Endothelial cell of umbilical vein (primary cell): ENCODE data around the gene TFIP11. TPM values are rescaled to one million over a fixed set of nuclear protein-coding genes. Genes with fewer than 3 reads are reported as not detected.
A peak's percentile ranks its signal among the peaks of the same experiment; 100 is the strongest.

Source experiments
- BruUV-seq: library from RNA; stranded (reverse); fragments of 400-500 nt; replicated peaks from 2 replicates; lab custom pipeline; 2021; lab: Mats Ljungman, UMichigan
- CTCF ChIA-PET: fragments of 300-600, 350-600 bp; sonication (Branson Sonifier 250); formaldehyde crosslinking; loops from one replicate; lab custom pipeline; 2021; ENCODE audit warnings: antibody characterized with exemption, inconsistent platforms; lab: Charles Lee
- POLR2A ChIA-PET: fragments of 300-600, 350-600 bp; sonication (Branson Sonifier 250); formaldehyde crosslinking; loops from one replicate; lab custom pipeline; 2021; ENCODE audit warnings: antibody characterized with exemption, inconsistent platforms; lab: Charles Lee
- DNase-seq: peaks from one replicate; pipeline ENCODE4 v3.0.0-alpha.2; 2011; ENCODE audit warnings: low read depth, low spot score
- FAIRE-seq: peaks from 2 replicates; lab custom pipeline; 2011; peaks lifted over from hg19 to GRCh38; lab: Jason Lieb, UNC
- H2AFZ ChIP-seq: 2 replicates; pipeline ENCODE4 v1.6.0; 2012; ENCODE audit warnings: low read depth, low read length, control low read depth, inconsistent platforms
- H3K27ac ChIP-seq: 2 replicates; pipeline ENCODE4 v1.5.1; 2011; ENCODE audit warnings: low read depth, mild to moderate bottlenecking, control low read depth, low read length, moderate library complexity; ENCODE audit not compliant: insufficient read depth
- H3K27me3 ChIP-seq, 2 experiments: 2 replicates each; pipeline versions ENCODE4 v1.6.0 to v1.6.1; 2011; ENCODE audit warnings: low read length in 2 of 2, mixed read lengths in 1 of 2; ENCODE audit not compliant: control insufficient read depth in 2 of 2, insufficient read depth in 2 of 2
- H3K36me3 ChIP-seq, 2 experiments: 2 replicates in 1 of 2; 3 replicates in 1 of 2; pipeline ENCODE4 v1.5.1; 2011; ENCODE audit warnings: low read length in 2 of 2, mild to moderate bottlenecking in 1 of 2, moderate library complexity in 1 of 2; ENCODE audit not compliant: control insufficient read depth in 2 of 2, insufficient read depth in 2 of 2; ENCODE audit errors: extremely low read depth in 1 of 2
- H3K4me1 ChIP-seq: 3 replicates; pipeline ENCODE4 v1.5.1; 2011; ENCODE audit warnings: mild to moderate bottlenecking, low read length; ENCODE audit not compliant: control insufficient read depth, insufficient read depth; ENCODE audit errors: extremely low read depth
- H3K4me2 ChIP-seq: 2 replicates; pipeline ENCODE4 v1.6.1; 2011; ENCODE audit warnings: low read length, control low read depth, mixed read lengths; ENCODE audit not compliant: insufficient read depth
- H3K4me3 ChIP-seq, 3 experiments: fragments of 200-600 bp in 1 of 3; sonication (generic), shearing (Covaris generic) in 1 of 3; replicated peaks in 1 of 3; 2 replicates each; pipeline ENCODE4 v1.5.1; 2011 to 2016; ENCODE audit warnings: control low read depth in 3 of 3, low read length in 3 of 3, mild to moderate bottlenecking in 2 of 3, inconsistent platforms in 1 of 3, low read depth in 1 of 3, moderate library complexity in 1 of 3; ENCODE audit not compliant: insufficient read depth in 1 of 3
- H3K79me2 ChIP-seq: 2 replicates; pipeline ENCODE4 v1.6.0; 2012; ENCODE audit warnings: low read length, inconsistent platforms; ENCODE audit not compliant: control insufficient read depth, insufficient read depth
- H3K9ac ChIP-seq: replicated peaks from 2 replicates; pipeline ENCODE3; 2011; ENCODE audit warnings: low read length, control low read depth; ENCODE audit not compliant: insufficient read depth; ENCODE audit errors: extremely low read depth
- H3K9me1 ChIP-seq: replicated peaks from 3 replicates; pipeline ENCODE4 v1.6.0; 2011; ENCODE audit warnings: mild to moderate bottlenecking, low read length; ENCODE audit not compliant: control insufficient read depth, insufficient read depth; ENCODE audit errors: extremely low read depth
- H3K9me3 ChIP-seq: replicated peaks from 2 replicates; pipeline ENCODE4 v1.5.1; 2012; ENCODE audit warnings: low read length, inconsistent platforms; ENCODE audit not compliant: control insufficient read depth, insufficient read depth
- H4K20me1 ChIP-seq: replicated peaks from 2 replicates; pipeline ENCODE3; 2011; ENCODE audit warnings: mild to moderate bottlenecking, low read length; ENCODE audit not compliant: control insufficient read depth, insufficient read depth; ENCODE audit errors: extremely low read depth
- CTCF ChIP-seq, 2 donors: IDR thresholded peaks; 1 replicate in 1 of 2; 2 replicates in 1 of 2; pipeline ENCODE4 v1.5.1; 2011; ENCODE audit warnings: low read length in 2 of 2, mild to moderate bottlenecking in 2 of 2, moderate library complexity in 2 of 2, control low read depth in 1 of 2, inconsistent platforms in 1 of 2, low read depth in 1 of 2; ENCODE audit not compliant: insufficient read depth in 1 of 2; ENCODE audit errors: extremely low read depth in 1 of 2
- EZH2 ChIP-seq: IDR thresholded peaks from 2 replicates; pipeline ENCODE4 v1.6.1; 2012; ENCODE audit warnings: borderline replicate concordance, low read depth, mild to moderate bottlenecking, moderate library complexity, low read length, inconsistent platforms; ENCODE audit not compliant: severe bottlenecking
- FOS ChIP-seq: IDR thresholded peaks from 2 replicates; pipeline ENCODE4 v1.6.1; 2011; ENCODE audit warnings: mild to moderate bottlenecking, low read length, moderate library complexity, borderline replicate concordance; ENCODE audit not compliant: insufficient read depth
- GATA2 ChIP-seq: IDR thresholded peaks from 2 replicates; pipeline ENCODE4 v1.7.0; 2011; ENCODE audit warnings: low read depth, mild to moderate bottlenecking, moderate library complexity, mixed read lengths, low read length; ENCODE audit not compliant: insufficient read length, insufficient read depth
- JUN ChIP-seq: IDR thresholded peaks from 2 replicates; pipeline ENCODE4 v1.6.1; 2011; ENCODE audit warnings: borderline replicate concordance, low read depth; ENCODE audit not compliant: insufficient read length, insufficient read depth
- MAX ChIP-seq: IDR thresholded peaks from 2 replicates; pipeline ENCODE4 v1.6.1; 2011; ENCODE audit not compliant: insufficient read depth, insufficient read length
- MYC ChIP-seq: IDR thresholded peaks from one replicate; pipeline ENCODE4 v1.6.1; 2011; ENCODE audit warnings: mild to moderate bottlenecking, low read depth, low read length
- POLR2AphosphoS5 ChIP-seq: IDR thresholded peaks from 2 replicates; pipeline ENCODE4 v1.6.1; 2012; ENCODE audit warnings: low read depth, mild to moderate bottlenecking, control low read depth, low read length, moderate library complexity; ENCODE audit not compliant: insufficient read depth
- dilution Hi-C: fragments of 300-500 bp; cut with MboI; formaldehyde crosslinking; loops from one replicate; pipeline ENCODE4 v1.15.0; 2019; ENCODE audit warnings: low sequenced_read_pairs; ENCODE audit not compliant: extremely low pct_ligation_motif_present
- intact Hi-C: fragments of 100-400 bp; cut with micrococcal nuclease; formaldehyde crosslinking; loops from one replicate; pipeline ENCODE4 v1.10.0; 2022
- microRNA counts: library from miRNA; unstranded; fragments of <30 nt; microRNA quantifications from one replicate; lab custom pipeline; 2016
- microRNA-seq: library from miRNA; unstranded; fragments of <30 nt; microRNA quantifications from one replicate; pipeline ENCODE4 v1.2.0, GENCODE V29; 2021; ENCODE audit warnings: borderline number of aligned reads, borderline replicate concordance
- polyA plus RNA-seq, 4 experiments: library from polyadenylated mRNA; depleted of rRNA in 3 of 4; stranded (reverse) in 3 of 4; unstranded in 1 of 4; fragments of >200 nt; gene quantifications; 2 replicates each; pipeline versions ENCODE4 v1.2.1 to v1.2.3, GENCODE V29; 2011 to 2012; ENCODE audit warnings: missing spikeins in 1 of 4
- small RNA-seq: library from RNA; depleted of rRNA; stranded (forward); fragments of <200 nt; gene quantifications from one replicate; pipeline ENCODE3, GENCODE V24; 2012; ENCODE audit warnings: low replicate concordance, low read depth; ENCODE audit not compliant: insufficient read depth, insufficient read length
- total RNA-seq: library from RNA; stranded (reverse); gene quantifications from 2 replicates; pipeline ENCODE4 v1.2.3, GENCODE V29; 2021

The TFIP11 gene
- total and polyA plus RNA-seq, 2 donors (not counting 3 experiments of a cell fraction or from before 2014, with no cell fraction given) = 35.7 to 54.9 TPM

- Histone ChIP-seq H3K27me3 (no peaks in the 10 kb centered on the region), H3K9me3 (no peaks in the 10 kb centered on the region), H3K79me2 (no peaks in the 10 kb centered on the region), H2AFZ (no peak overlapping the region), H3K9ac (no peak overlapping the region), H4K20me1 (no peaks in the 10 kb centered on the region), H3K4me1 (no peaks in the 10 kb centered on the region), H3K36me3 (no peaks in the 10 kb centered on the region), H3K9me1 (no peaks in the 10 kb centered on the region), H3K27ac (no peak overlapping the region), H3K4me3 (no peak overlapping the region), H3K4me2 (no peak overlapping the region)
- DNase-seq (no peak), FAIRE-seq (no peak)
- POLR2A ChIA-PET = no interaction called here
- intact Hi-C loops = no loop called here
- no peak for TF ChIP-seq GATA2
- TF ChIP-seq FOS = no peak
- TF ChIP-seq EZH2 = no peak
- TF ChIP-seq POLR2AphosphoS5 = no peak
- TF ChIP-seq MAX = no peak
- TF ChIP-seq MYC = no peak
- TF ChIP-seq CTCF (IDR thresholded peaks at IDR 0.05; ENCODE audit: extremely low read depth in 1 of 2, insufficient read depth in 1 of 2, low read depth in 1 of 2, low read length in 2 of 2) = no peak
- TF ChIP-seq JUN = no peak
- dilution Hi-C loops = no loop called here
- BruUV-seq = no TSS peak
- CTCF ChIA-PET = interaction anchor here (0.6 to 1.8 kb wide), 4 partner anchors 19 to 1263 kb away, joined by 3 to 6 read pairs (median 3); no protein-coding TSS in a partner anchor
Measured at GRCh38 chr22:26442086-26442756, 70.1 kb downstream of the TFIP11 start.

MicroRNA genes within 50 kb of the gene (microRNA counts, 767-probe panel; counts per million panel counts)
- 723 counts per million, percentile 96 among the panel's probes with 10 or more counts for microRNA hsa-miR-548j (lab: Ali Mortazavi, UCI)

Small RNA genes lying within 50 kb of the gene (microRNA-seq; reads per million reads assigned to microRNA genes)
- 11.1 reads per million, percentile 27 among the genes with 10 or more reads in this experiment for gene MIR548J

Small RNA genes lying within 50 kb of the gene (small RNA-seq; reads per million reads assigned to genes)
- gene MIR548J = not detected

Other genes starting within 250 kb of the TFIP11 start
- gene ASPHD2, start 83.2 kb downstream of the TFIP11 start, total RNA-seq = 5.5 and 7.8 TPM in 2 replicates
- 4.8 and 5.3 TPM in 2 replicates for gene ASPHD2, start 83.2 kb downstream of the TFIP11 start, polyA plus RNA-seq
- 29.7 and 34.9 TPM in 2 replicates for gene HPS4, start 28.7 kb downstream of the TFIP11 start, total RNA-seq
- 25.8 and 28.4 TPM in 2 replicates for gene HPS4, start 28.7 kb downstream of the TFIP11 start, polyA plus RNA-seq
- 24.2 and 28.5 TPM in 2 replicates for gene SRRD, start 28.6 kb downstream of the TFIP11 start, total RNA-seq
- gene SRRD, start 28.6 kb downstream of the TFIP11 start, polyA plus RNA-seq = 21.4 and 23.4 TPM in 2 replicates
- 48.4 and 49.4 TPM in 2 replicates for gene TPST2, start 77.7 kb upstream of the TFIP11 start, total RNA-seq
- gene TPST2, start 77.7 kb upstream of the TFIP11 start, polyA plus RNA-seq = 121 and 137 TPM in 2 replicates
- not detected in 2 replicates for gene CRYBB1, start 105.6 kb upstream of the TFIP11 start, total RNA-seq
- not detected in 2 replicates for gene CRYBB1, start 105.6 kb upstream of the TFIP11 start, polyA plus RNA-seq
- not detected in 2 replicates for gene CRYBA4, start 109.5 kb upstream of the TFIP11 start, total RNA-seq
- not detected in 2 replicates for gene CRYBA4, start 109.5 kb upstream of the TFIP11 start, polyA plus RNA-seq
- gene MIAT, start 145.1 kb upstream of the TFIP11 start, total RNA-seq = 0.53 and 0.80 TPM in 2 replicates
- 0.03 and 0.05 TPM in 2 replicates for gene MIAT, start 145.1 kb upstream of the TFIP11 start, polyA plus RNA-seq